GM20000 (cell line): ENCODE data around the gene DCC.
"Not testable (repeated sequence)": the region's sequence is repeated elsewhere in the genome, so short reads cannot be mapped to it uniquely, and the experiment has no call there.

ENCODE experiments used
- DNase-seq: peaks from one replicate; pipeline ENCODE4 v3.0.0; 2012; ENCODE audit warnings: low spot score
- CTCF ChIP-seq: IDR thresholded peaks from 2 replicates; pipeline ENCODE4 v1.5.1; 2012; ENCODE audit warnings: mild to moderate bottlenecking, control low read depth; ENCODE audit errors: extremely low read depth, missing control alignments

DCC gene

GRCh38 chr18:52348209-52348608, 8.2 kb downstream of the DCC start:
- peak; percentile 0 for TF ChIP-seq CTCF
- no peak for DNase-seq

GRCh38 chr18:52349498-52349897, 9.5 kb downstream of the DCC start:
- no peak for TF ChIP-seq CTCF
- DNase-seq, result no peak

GRCh38 chr18:52352920-52353319, 12.9 kb downstream of the DCC start:
- no peak for TF ChIP-seq CTCF

GRCh38 chr18:52353589-52353988, 13.6 kb downstream of the DCC start:
- no peak for DNase-seq
- TF ChIP-seq CTCF, result no peak

More at GRCh38 chr18:52352920-52353319, 12.9 kb downstream of the DCC start:
- no peak for DNase-seq

GRCh38 chr18:52363861-52364260, 23.9 kb downstream of the DCC start:
- TF ChIP-seq CTCF, result no peak
- DNase-seq, result no peak

- DNase-seq, result not testable (repeated sequence)
These were observed 26.9 kb downstream of the DCC start for GRCh38 chr18:52366851-52367250.

- DNase-seq, result no peak
- TF ChIP-seq CTCF, result no peak
These were observed 28.2 kb downstream of the DCC start for GRCh38 chr18:52367953-52368742.

- DNase-seq, result no peak
- no peak for TF ChIP-seq CTCF
These were observed 30.8 kb downstream of the DCC start for GRCh38 chr18:52370841-52371240.
